ENCODE measurements around the gene NCAPD2.
"Not testable (repeated sequence)": the region's sequence is repeated elsewhere in the genome, so short reads cannot be mapped to it uniquely, and the experiment has no call there.

NCAPD2 gene

GRCh38 chr12:6476489-6476888 lies 17.4 kb upstream of the NCAPD2 start:
- no peaks in the 10 kb centered on the region for H4K20me1 ChIP-seq (ENCODE audit: low read depth, low read length)
- no peak overlapping the region for H3K27ac ChIP-seq (ENCODE audit: low read depth, low read length)
- H3K36me3 ChIP-seq (ENCODE audit: low read length): no peaks in the 10 kb centered on the region
- no peak overlapping the region for H3K4me2 ChIP-seq (ENCODE audit: low read depth, low read length, poor library complexity, severe bottlenecking)
- H2AFZ ChIP-seq (ENCODE audit: low read depth, low read length, severe bottlenecking): no peak overlapping the region
- H3K9ac ChIP-seq (ENCODE audit: low read length): no peak overlapping the region
- H3K4me3 ChIP-seq (ENCODE audit: insufficient read depth, low read length, poor library complexity, severe bottlenecking): no peak overlapping the region
- no peaks in the 10 kb centered on the region for H3K79me2 ChIP-seq (ENCODE audit: insufficient read depth, low read length)
- TF ChIP-seq CTCF (IDR thresholded peaks at IDR 0.05; ENCODE audit: insufficient read depth, low read length, poor library complexity, severe bottlenecking) (no peak), EZH2phosphoT487 (conservative IDR thresholded peaks at IDR 0.05; ENCODE audit: low read length) (no peak)
- no peaks in the 10 kb centered on the region for H3K27me3 ChIP-seq (ENCODE audit: low read length)
- H3K9me2 ChIP-seq (replicated peaks; ENCODE audit: insufficient read depth, low read length): no peaks in the 10 kb centered on the region
- H3F3A ChIP-seq (ENCODE audit: insufficient read depth): peaks cover 7% of the 10 kb centered on the region; the same call in 1 of the 2 replicates
- H3K9me3 ChIP-seq (ENCODE audit: insufficient read depth, low read length): no peaks in the 10 kb centered on the region

- not testable (repeated sequence) for H3K79me2 ChIP-seq (ENCODE audit: insufficient read depth, low read length); H3K27me3 ChIP-seq (ENCODE audit: low read length); H2AFZ ChIP-seq (ENCODE audit: low read depth, low read length, severe bottlenecking)
Observed at GRCh38 chr12:6477601-6478377, 16.1 kb upstream of the NCAPD2 start.

GRCh38 chr12:6478416-6478815 lies 15.5 kb upstream of the NCAPD2 start:
- TF ChIP-seq CTCF (IDR thresholded peaks at IDR 0.05; ENCODE audit: insufficient read depth, low read length, poor library complexity, severe bottlenecking): no peak
- no peak for TF ChIP-seq EZH2phosphoT487 (conservative IDR thresholded peaks at IDR 0.05; ENCODE audit: low read length)
- Histone ChIP-seq H3K27me3 (ENCODE audit: low read length) (no peaks in the 10 kb centered on the region), H3K9ac (ENCODE audit: low read length) (no peak overlapping the region), H3K79me2 (ENCODE audit: insufficient read depth, low read length) (no peaks in the 10 kb centered on the region), H3K4me3 (ENCODE audit: insufficient read depth, low read length, poor library complexity, severe bottlenecking) (no peak overlapping the region), H3K9me2 (replicated peaks; ENCODE audit: insufficient read depth, low read length) (no peaks in the 10 kb centered on the region), H3K27ac (ENCODE audit: low read depth, low read length) (no peak overlapping the region), H2AFZ (ENCODE audit: low read depth, low read length, severe bottlenecking) (no peak overlapping the region), H3K36me3 (ENCODE audit: low read length) (no peaks in the 10 kb centered on the region), H3K4me2 (ENCODE audit: low read depth, low read length, poor library complexity, severe bottlenecking) (no peak overlapping the region), H3F3A (ENCODE audit: insufficient read depth) (no peaks in the 10 kb centered on the region), H4K20me1 (ENCODE audit: low read depth, low read length) (no peaks in the 10 kb centered on the region), H3K9me3 (ENCODE audit: insufficient read depth, low read length) (no peaks in the 10 kb centered on the region)

More at GRCh38 chr12:6477601-6478377, 16.1 kb upstream of the NCAPD2 start:
- not testable (repeated sequence) for H4K20me1 ChIP-seq (ENCODE audit: low read depth, low read length); H3F3A ChIP-seq (ENCODE audit: insufficient read depth); H3K4me2 ChIP-seq (ENCODE audit: low read depth, low read length, poor library complexity, severe bottlenecking); H3K4me3 ChIP-seq (ENCODE audit: insufficient read depth, low read length, poor library complexity, severe bottlenecking); H3K9me2 ChIP-seq (replicated peaks; ENCODE audit: insufficient read depth, low read length); H3K9me3 ChIP-seq (ENCODE audit: insufficient read depth, low read length); H3K9ac ChIP-seq (ENCODE audit: low read length); H3K27ac ChIP-seq (ENCODE audit: low read depth, low read length); H3K36me3 ChIP-seq (ENCODE audit: low read length)

GRCh38 chr12:6488240-6488639 lies 5.7 kb upstream of the NCAPD2 start:
- Histone ChIP-seq H3K4me2 (ENCODE audit: low read depth, low read length, poor library complexity, severe bottlenecking) (no peak overlapping the region), H3K9ac (ENCODE audit: low read length) (no peak overlapping the region), H4K20me1 (ENCODE audit: low read depth, low read length) (no peaks in the 10 kb centered on the region), H3K9me2 (replicated peaks; ENCODE audit: insufficient read depth, low read length) (no peaks in the 10 kb centered on the region), H3K36me3 (ENCODE audit: low read length) (peaks cover 6% of the 10 kb centered on the region), H3K79me2 (ENCODE audit: insufficient read depth, low read length) (peaks cover 14% of the 10 kb centered on the region), H3F3A (ENCODE audit: insufficient read depth) (peaks cover 15% of the 10 kb centered on the region), H3K4me3 (ENCODE audit: insufficient read depth, low read length, poor library complexity, severe bottlenecking) (no peak overlapping the region), H2AFZ (ENCODE audit: low read depth, low read length, severe bottlenecking) (no peak overlapping the region), H3K27me3 (ENCODE audit: low read length) (no peaks in the 10 kb centered on the region), H3K9me3 (ENCODE audit: insufficient read depth, low read length) (no peaks in the 10 kb centered on the region), H3K27ac (ENCODE audit: low read depth, low read length) (no peak overlapping the region)
- TF ChIP-seq EZH2phosphoT487 (conservative IDR thresholded peaks at IDR 0.05; ENCODE audit: low read length) (no peak), CTCF (IDR thresholded peaks at IDR 0.05; ENCODE audit: insufficient read depth, low read length, poor library complexity, severe bottlenecking) (no peak)
